ENCODE data around the gene SMPD4.
"Not testable (repeated sequence)": the region's sequence is repeated elsewhere in the genome, so short reads cannot be mapped to it uniquely, and the experiment has no call there.

DNA sequence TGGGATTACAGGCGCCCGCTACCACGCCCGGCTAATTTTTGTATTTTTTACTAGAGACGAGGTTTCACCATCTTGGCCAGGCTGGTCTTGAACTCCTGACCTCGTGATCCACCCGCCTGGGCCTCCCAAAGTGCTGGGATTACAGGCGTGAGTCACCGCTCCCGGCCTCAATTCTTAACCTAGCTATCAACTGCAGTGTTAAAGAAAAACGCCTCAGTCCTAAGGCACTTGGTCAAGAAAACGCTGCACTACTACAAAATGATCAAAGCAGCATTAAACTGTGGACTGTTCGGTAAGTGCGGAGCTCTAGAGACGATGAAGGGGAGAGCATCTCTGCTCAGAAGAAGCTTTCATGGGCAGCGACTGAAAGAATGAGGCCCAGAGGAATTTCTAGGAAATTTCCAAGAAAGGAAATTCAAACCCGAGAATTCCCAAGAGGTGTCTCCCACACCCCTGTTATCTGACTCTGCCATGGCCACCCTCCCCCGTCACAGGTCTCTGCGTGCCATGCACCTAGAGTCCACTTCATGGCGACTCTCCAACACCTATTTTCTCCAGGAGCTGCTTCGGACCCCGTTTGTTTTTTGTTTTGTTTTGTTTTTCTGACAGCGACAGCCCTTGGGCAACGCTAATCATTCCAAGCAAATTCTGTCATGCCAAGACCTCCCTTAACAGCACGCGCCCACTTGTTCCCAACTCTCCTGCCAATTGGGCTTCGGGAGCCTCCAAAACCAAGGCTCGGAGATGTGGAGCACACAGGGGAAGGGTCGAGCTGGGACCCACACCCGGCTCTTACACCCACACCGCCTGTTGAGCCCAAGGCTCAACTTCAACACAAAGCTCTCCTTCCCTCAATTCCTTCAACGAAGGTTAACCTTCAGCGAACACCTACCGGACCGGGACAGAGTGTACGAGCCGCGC is 738 bp downstream of the SMPD4 start:
- not testable (repeated sequence) for TF ChIP-seq ATAD3A, NFYB (CRISPR knock-in tag; IDR thresholded peaks at IDR 0.05)
- peak; percentile 63; the same call in 1 of the 2 replicates for TF ChIP-seq SIN3A (IDR thresholded peaks at IDR 0.05; ENCODE audit: borderline replicate concordance, low read depth, low read length)

Measured in HepG2 (cell line).